B cell (primary cell): ENCODE measurements around the gene DHX35. TPM values are rescaled to one million over a fixed set of nuclear protein-coding genes. Genes with fewer than 3 reads are reported as not detected.

Source experiments
- ATAC-seq: fragments of 200-7000 bp; cut with Tn5 transposase; one replicate; pipeline ENCODE4 v1.10.0; 2021; ENCODE audit warnings: low read depth, mild to moderate bottlenecking, moderate number of reproducible peaks, moderate library complexity
- CTCF ChIA-PET: fragments of 350-600 bp; sonication (Branson Sonifier 250); formaldehyde crosslinking; loops from one replicate; lab custom pipeline; 2021; ENCODE audit warnings: antibody characterized with exemption, inconsistent platforms; lab: Charles Lee
- POLR2A ChIA-PET: fragments of 350-600 bp; sonication (Branson Sonifier 250); formaldehyde crosslinking; loops from one replicate; lab custom pipeline; 2021; ENCODE audit warnings: antibody characterized with exemption; lab: Charles Lee
- DNase-seq: peaks from one replicate; pipeline ENCODE4 v3.0.0; 2013
- H2AFZ ChIP-seq: 2 replicates; pipeline ENCODE4 v1.6.1; 2012; ENCODE audit warnings: mild to moderate bottlenecking, low read depth, low read length; ENCODE audit not compliant: insufficient read depth, poor library complexity, severe bottlenecking
- H3K27ac ChIP-seq, 2 donors: 1 replicate in 1 of 2; 2 replicates in 1 of 2; pipeline ENCODE4 v1.5.1; 2012 to 2013; ENCODE audit warnings: low read length in 2 of 2, mild to moderate bottlenecking in 2 of 2, moderate library complexity in 1 of 2
- H3K27me3 ChIP-seq, 4 experiments: fragments of 200-600 bp in 1 of 4; sonication (generic) in 1 of 4; replicated peaks in 1 of 4; 1 replicate in 2 of 4; 2 replicates in 2 of 4; pipeline versions ENCODE4 v1.6.1 to v1.7.0; 2013 to 2016; ENCODE audit warnings: low read length in 3 of 4, mild to moderate bottlenecking in 2 of 4, mixed read lengths in 1 of 4, moderate library complexity in 1 of 4; ENCODE audit not compliant: insufficient read depth in 4 of 4, control insufficient read depth in 3 of 4; ENCODE audit errors: control extremely low read depth in 1 of 4
- H3K36me3 ChIP-seq, 2 experiments: replicated peaks in 1 of 2; 1 replicate in 1 of 2; 2 replicates in 1 of 2; pipeline versions ENCODE4 v1.6.1 to v1.7.1; 2013; ENCODE audit warnings: low read length in 1 of 2; ENCODE audit not compliant: insufficient read depth in 2 of 2, control insufficient read depth in 1 of 2; ENCODE audit errors: control extremely low read depth in 1 of 2, extremely low read depth in 1 of 2
- H3K4me1 ChIP-seq, 2 donors: fragments of 200-600 bp in 1 of 2; sonication (generic) in 1 of 2; 1 replicate in 1 of 2; 2 replicates in 1 of 2; pipeline versions ENCODE4 v1.5.1 to v1.6.1; 2013 to 2017; ENCODE audit warnings: low read length in 2 of 2; ENCODE audit not compliant: control insufficient read depth in 2 of 2, insufficient read depth in 2 of 2
- H3K4me2 ChIP-seq: replicated peaks from 2 replicates; pipeline ENCODE3; 2012; ENCODE audit warnings: mild to moderate bottlenecking, low read depth, low read length; ENCODE audit not compliant: poor library complexity, severe bottlenecking
- H3K4me3 ChIP-seq, 5 experiments: fragments of 200-600 bp in 1 of 5; sonication (generic) in 1 of 5; 1 replicate in 3 of 5; 2 replicates in 2 of 5; pipeline versions ENCODE4 v1.5.1 to v1.7.0; 2011 to 2016; ENCODE audit warnings: low read length in 4 of 5, mild to moderate bottlenecking in 4 of 5, low read depth in 2 of 5, control low read depth in 1 of 5, moderate library complexity in 1 of 5; ENCODE audit not compliant: insufficient read depth in 1 of 5; ENCODE audit errors: control extremely low read depth in 1 of 5, extremely low read depth in 1 of 5
- H3K79me2 ChIP-seq: fragments of 200-600 bp; sonication (generic); one replicate; pipeline ENCODE4 v1.6.0; 2016; ENCODE audit warnings: low read length; ENCODE audit not compliant: control insufficient read depth, insufficient read depth
- H3K9ac ChIP-seq: fragments of 200-600 bp; sonication (generic); 2 replicates; pipeline ENCODE4 v1.6.1; 2017; ENCODE audit warnings: mild to moderate bottlenecking, low read length, moderate library complexity
- H3K9me3 ChIP-seq, 3 donors: one replicate each; pipeline versions ENCODE4 v1.6.1 to v1.7.1; 2013; ENCODE audit warnings: low read length in 2 of 3; ENCODE audit not compliant: control insufficient read depth in 2 of 3, insufficient read depth in 1 of 3; ENCODE audit errors: control extremely low read depth in 1 of 3
- H4K20me1 ChIP-seq: 2 replicates; pipeline ENCODE4 v1.6.0; 2012; ENCODE audit warnings: mild to moderate bottlenecking, low read length; ENCODE audit not compliant: insufficient read depth, control insufficient read depth, poor library complexity, severe bottlenecking
- H3K27ac Mint-ChIP-seq: one replicate; pipeline ENCODE4 v1.8.0; 2021; ENCODE audit warnings: mixed read lengths
- H3K27me3 Mint-ChIP-seq: one replicate; pipeline ENCODE4 v1.8.0; 2021; ENCODE audit warnings: mixed read lengths
- H3K4me1 Mint-ChIP-seq: one replicate; pipeline ENCODE4 v1.8.0; 2021; ENCODE audit warnings: mixed read lengths
- H3K4me3 Mint-ChIP-seq: one replicate; pipeline ENCODE4 v1.8.0; 2021; ENCODE audit warnings: mixed read lengths
- H3K9me3 Mint-ChIP-seq: one replicate; pipeline ENCODE4 v1.8.0; 2022; ENCODE audit warnings: mixed read lengths; ENCODE audit not compliant: insufficient read depth
- EZH2 ChIP-seq: IDR thresholded peaks from 2 replicates; pipeline ENCODE4 v1.6.1; 2012; ENCODE audit warnings: borderline replicate concordance, low read depth, mild to moderate bottlenecking, moderate library complexity, low read length; ENCODE audit not compliant: insufficient read depth, poor library complexity, severe bottlenecking
- WGBS: methylation state at CpG from one replicate; pipeline ENCODE4 v1.1.5; 2013; ENCODE audit warnings: missing lambda C conversion rate; ENCODE audit not compliant: insufficient coverage; 5-methylcytosine and 5-hydroxymethylcytosine counted together
- intact Hi-C: fragments of 100-400 bp; cut with micrococcal nuclease; formaldehyde crosslinking; loops from one replicate; pipeline ENCODE4 v1.10.0; 2022
- polyA plus RNA-seq: library from polyadenylated mRNA; depleted of rRNA; stranded (reverse); fragments of >200 nt; gene quantifications from 2 replicates; pipeline ENCODE4 v1.2.3, GENCODE V29; 2012
- total RNA-seq, 2 donors: library from RNA; stranded (reverse); fragments of 120-200 nt in 1 of 2; gene quantifications; 1 replicate in 1 of 2; 2 replicates in 1 of 2; pipeline versions ENCODE4 v1.2.3 to v1.2.4, GENCODE V29; 2013 to 2022
- TF ChIP-seq, protein P1 (sequence below): fragments of 200-600 bp; IDR thresholded peaks from one replicate; pipeline ENCODE4 v1.8.0; 2022; ENCODE audit warnings: antibody characterized with exemption, mild to moderate bottlenecking

Gene DHX35
- total and polyA plus RNA-seq, 2 donors (not counting 1 experiment from before 2014, with no cell fraction given) = 7.5 to 12.4 TPM

DNA sequence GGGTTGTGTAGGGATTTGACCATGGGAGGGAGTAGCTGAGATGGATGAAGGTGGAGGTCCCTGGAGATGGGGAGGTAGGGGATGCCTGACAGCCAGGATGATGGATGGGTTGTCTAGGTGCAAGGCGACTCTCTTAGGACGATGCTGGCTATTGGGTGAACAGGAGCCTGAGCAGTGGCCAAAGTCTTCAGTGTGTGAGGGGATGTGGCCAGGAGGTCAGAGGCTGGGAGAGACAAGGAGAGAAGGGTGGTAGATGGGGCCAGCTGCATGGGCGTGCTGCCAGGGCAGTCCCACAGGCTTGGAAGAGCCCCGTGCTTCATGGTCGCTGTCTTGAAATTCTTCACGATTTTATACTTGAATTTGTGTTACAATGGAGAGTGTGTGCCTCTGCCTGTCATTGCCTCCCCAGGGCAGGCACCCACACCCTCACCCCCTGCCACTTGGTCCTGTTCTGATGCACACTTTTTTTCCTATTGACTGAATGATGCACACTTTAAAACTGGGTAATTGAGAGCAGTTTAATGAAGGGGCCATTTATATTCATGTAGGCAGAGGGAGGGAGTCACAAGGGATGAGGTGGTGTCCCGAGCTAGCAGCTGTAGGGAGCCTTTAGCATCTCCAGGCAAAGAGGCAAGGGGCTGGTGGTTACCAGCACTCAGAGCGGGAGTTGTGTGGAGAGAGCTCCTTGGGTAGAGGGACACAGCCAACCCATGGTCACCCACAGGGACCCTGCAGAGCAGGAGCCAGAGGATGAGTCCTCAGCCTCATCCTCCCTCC is 120.7 kb downstream of the DHX35 start:
- H3K9me3 Mint-ChIP-seq = no peaks in the 10 kb centered on the region
- POLR2A ChIA-PET = no interaction called here
- intact Hi-C loops = no loop called here

DNA sequence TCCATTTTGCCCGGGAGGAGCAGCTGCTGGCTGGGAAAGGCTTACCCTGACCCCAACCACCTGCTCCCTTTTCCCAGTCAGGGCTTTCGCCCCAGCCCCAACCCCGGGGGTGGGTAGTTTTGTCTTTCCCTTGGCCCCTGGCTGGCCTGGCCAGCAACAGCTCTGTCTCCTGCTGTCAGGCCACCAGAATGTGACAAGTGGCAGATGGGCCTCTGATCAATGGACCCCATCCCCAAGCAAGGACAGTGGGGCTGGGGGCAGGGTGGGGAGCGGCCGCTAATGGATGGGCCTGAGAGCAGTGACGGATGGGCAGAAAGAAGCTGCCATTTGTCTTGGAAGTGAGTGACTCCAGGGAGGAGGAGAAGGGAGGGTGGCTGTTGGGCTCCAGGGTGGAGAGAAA is 121.6 kb downstream of the DHX35 start:
- Histone ChIP-seq H3K4me2 (no peak overlapping the region), H3K9ac (no peak overlapping the region), H2AFZ (no peak overlapping the region), H3K27ac (no peak overlapping the region), H3K4me3 (no peak overlapping the region), H3K79me2 (no peaks in the 10 kb centered on the region), H3K36me3 (no peaks in the 10 kb centered on the region), H3K4me1 (no peaks in the 10 kb centered on the region), H3K27me3 (peaks cover 0 to 10% (median 2%) of the 10 kb centered on the region in 4 experiments), H3K9me3 (no peaks in the 10 kb centered on the region), H4K20me1 (no peaks in the 10 kb centered on the region)
- Mint-ChIP-seq H3K4me3 (no peak overlapping the region), H3K27me3 (peaks cover 39% of the 10 kb centered on the region), H3K4me1 (no peaks in the 10 kb centered on the region), H3K27ac (no peak overlapping the region), H3K9me3 (no peaks in the 10 kb centered on the region)
- WGBS = 92% methylated on average over 3 of the region's 6 CpGs
- ChIA-PET POLR2A (no interaction called here), CTCF (interaction anchor here (12.3 kb wide), 1 partner anchor 32 kb away, joined by 225 read pairs; no protein-coding TSS in a partner anchor)
- intact Hi-C loops = no loop called here
- no peak for TF ChIP-seq EZH2
- TF ChIP-seq, protein P1, sequence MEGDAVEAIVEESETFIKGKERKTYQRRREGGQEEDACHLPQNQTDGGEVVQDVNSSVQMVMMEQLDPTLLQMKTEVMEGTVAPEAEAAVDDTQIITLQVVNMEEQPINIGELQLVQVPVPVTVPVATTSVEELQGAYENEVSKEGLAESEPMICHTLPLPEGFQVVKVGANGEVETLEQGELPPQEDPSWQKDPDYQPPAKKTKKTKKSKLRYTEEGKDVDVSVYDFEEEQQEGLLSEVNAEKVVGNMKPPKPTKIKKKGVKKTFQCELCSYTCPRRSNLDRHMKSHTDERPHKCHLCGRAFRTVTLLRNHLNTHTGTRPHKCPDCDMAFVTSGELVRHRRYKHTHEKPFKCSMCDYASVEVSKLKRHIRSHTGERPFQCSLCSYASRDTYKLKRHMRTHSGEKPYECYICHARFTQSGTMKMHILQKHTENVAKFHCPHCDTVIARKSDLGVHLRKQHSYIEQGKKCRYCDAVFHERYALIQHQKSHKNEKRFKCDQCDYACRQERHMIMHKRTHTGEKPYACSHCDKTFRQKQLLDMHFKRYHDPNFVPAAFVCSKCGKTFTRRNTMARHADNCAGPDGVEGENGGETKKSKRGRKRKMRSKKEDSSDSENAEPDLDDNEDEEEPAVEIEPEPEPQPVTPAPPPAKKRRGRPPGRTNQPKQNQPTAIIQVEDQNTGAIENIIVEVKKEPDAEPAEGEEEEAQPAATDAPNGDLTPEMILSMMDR = no peak
- DNase-seq (no peak), ATAC-seq (no peak)

More for the DNA sequence above, 120.7 kb downstream of the DHX35 start:
- CTCF ChIA-PET = interaction anchor here (0.7 to 12.3 kb wide), 3 partner anchors 31 to 829 kb away, joined by 4 to 225 read pairs (median 4); no protein-coding TSS in a partner anchor
- Mint-ChIP-seq H3K4me3 (no peak overlapping the region), H3K27ac (no peak overlapping the region), H3K27me3 (peaks cover 44% of the 10 kb centered on the region), H3K4me1 (no peaks in the 10 kb centered on the region)
- H3K79me2 ChIP-seq = no peaks in the 10 kb centered on the region
- no peaks in the 10 kb centered on the region for H3K36me3 ChIP-seq
- no peaks in the 10 kb centered on the region for H3K4me1 ChIP-seq
- no peak overlapping the region for H3K9ac ChIP-seq
- H3K4me3 ChIP-seq = no peak overlapping the region
- no peak for TF ChIP-seq EZH2
- TF ChIP-seq, protein P1 = no peak
- H3K9me3 ChIP-seq = no peaks in the 10 kb centered on the region
- peaks cover 0 to 10% (median 2%) of the 10 kb centered on the region in 4 experiments for H3K27me3 ChIP-seq
- H4K20me1 ChIP-seq = no peaks in the 10 kb centered on the region
- DNase-seq (no peak), ATAC-seq (no peak)
- H3K4me2 ChIP-seq = no peak overlapping the region
- WGBS = 73% methylated on average over 5 of the region's 8 CpGs
- no peak overlapping the region for H3K27ac ChIP-seq
- H2AFZ ChIP-seq = no peak overlapping the region
